Stimulated activated CD8-positive, alpha-beta memory T cell treated with anti-CD3 and anti-CD28 coated beads, Interleukin-4, amount 100 ng/mL, for 4 hours (primary cell): ENCODE measurements around the gene FRAS1.
"Not testable (repeated sequence)": the region's sequence is repeated elsewhere in the genome, so short reads cannot be mapped to it uniquely, and the experiment has no call there.

Source experiments
- DNase-seq, 2 donors: peaks; one replicate each; pipeline ENCODE4 v3.0.0-alpha.2; 2020; ENCODE audit warnings: low read depth in 2 of 2, low spot score in 1 of 2

FRAS1 gene

DNA sequence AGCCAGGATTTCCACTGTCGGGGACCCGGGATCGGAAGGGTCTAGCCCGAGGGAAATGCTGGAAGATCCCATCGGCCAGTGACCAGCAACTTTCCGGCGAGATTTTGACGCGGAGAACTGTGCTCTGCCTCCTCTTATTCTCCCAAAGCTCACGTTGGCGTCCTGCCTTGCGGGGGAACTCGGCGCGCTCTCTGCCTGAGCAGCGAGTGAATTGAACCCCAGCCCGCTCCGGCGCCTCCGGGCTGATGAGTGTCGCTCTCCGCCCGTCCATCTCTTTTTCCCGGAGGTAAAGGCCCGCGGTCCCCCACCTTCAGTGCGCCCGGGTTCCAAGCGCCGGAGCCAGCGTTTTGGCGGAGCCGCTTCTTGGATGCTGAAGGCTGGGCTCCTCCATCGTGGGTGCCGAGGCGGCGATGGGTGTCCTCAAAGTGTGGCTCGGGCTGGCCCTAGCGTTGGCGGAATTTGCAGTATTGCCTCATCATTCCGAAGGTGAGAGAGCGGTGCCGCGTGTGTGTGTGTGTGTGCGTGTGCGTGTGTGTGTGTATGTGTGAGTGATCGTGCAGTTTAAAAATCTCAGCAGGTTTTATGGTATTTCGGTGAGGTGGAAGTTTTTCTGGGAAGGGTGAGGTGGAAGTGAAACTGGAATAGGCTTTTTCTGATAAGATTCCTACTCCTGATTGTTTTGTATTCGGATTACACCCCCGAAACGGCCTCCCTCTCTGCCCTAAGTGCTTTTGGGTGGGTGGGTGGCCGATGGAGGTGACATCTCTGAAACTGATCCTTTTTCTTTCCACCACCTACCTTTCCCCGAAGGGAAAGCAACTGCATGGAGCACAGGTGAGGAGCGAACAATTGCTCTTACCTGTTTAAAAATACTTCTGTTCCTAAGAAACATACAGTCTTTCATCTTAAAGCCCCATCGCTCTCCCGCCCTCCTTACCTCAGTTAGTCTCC, 752 bp downstream of the FRAS1 start:
- no peak for DNase-seq

DNA sequence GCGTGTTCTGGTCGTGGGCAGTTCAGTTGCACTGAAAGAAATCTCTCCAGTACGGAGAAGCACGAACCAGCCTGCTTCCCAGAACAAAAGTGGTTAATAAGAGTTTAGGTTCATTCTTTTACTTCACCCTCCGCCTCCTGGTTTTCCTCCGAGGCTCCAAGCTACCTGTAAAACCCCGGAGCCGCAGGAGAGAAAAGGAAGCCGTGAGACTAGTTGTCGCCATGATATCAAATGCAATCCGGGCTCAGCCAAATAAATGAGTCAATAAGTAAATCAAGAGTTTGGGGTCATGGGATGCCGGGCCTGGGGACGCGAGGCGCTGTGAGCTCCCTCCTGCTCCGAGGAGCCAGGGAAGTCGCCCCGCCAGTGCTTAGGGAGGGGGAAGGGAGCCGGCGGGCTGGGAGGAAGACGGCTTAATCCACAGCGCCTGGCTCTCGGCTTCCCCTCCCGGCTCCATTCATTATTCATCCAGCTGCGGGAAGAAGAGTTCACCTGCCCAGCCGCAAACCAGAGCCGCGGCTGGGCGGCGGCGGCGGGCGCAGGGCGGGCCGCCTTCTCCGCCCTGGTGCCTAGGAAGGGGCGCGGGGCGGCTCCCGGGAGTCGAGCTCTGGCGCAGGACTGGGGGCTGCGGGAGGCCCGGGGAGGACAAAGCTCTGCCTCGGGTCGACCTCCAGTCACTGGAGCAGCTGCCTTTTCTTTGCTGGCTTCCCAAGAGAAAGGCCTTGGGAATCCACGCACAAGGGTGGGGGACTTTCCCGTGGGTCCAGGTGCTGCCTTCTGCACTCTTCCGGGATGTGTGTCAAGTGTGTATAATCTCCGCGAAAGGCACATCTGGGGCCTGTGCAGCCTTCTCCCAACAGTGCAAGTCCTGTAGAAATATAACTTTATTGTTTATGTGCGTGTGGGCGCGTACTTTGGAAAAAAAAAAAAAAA, 1.7 kb downstream of the FRAS1 start:
- DNase-seq = no peak

DNA sequence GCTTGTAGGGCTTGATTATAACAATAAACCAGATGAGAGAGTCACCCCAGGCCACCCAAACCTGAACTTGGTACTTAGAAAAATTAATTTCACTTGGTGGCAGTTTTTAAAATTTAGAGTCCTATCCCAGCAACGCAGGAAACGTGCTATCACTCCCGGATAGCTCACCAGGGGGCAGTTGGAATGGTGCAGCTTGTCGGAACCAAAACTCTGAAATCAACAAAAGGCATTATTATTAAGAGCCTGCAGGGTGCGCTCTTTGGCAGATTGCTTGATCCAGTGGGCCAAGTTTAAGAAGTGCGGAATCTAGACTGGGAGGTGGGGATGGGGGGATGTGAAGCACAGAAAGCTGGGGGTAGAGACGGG, 2.4 kb downstream of the FRAS1 start:
- no peak for DNase-seq

DNA sequence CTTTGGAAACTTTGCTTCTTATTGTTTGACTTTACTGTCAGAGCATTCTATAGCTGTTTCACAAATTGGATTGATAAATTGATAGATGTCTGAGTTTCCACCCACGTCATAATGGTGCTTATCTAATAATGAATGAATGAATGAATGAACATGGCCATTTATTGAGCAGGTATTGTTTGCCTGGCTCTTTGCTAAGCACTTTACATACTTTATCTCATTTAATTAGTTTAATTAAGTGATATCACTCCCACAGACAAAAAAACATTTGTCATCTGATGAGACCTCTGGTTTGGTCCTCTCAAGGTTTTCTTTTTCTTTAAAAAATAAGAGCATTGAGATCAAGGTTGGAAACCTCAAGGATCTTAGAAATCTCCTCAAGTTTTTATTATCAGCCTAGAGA, 2.8 kb downstream of the FRAS1 start:
- no peak for DNase-seq

DNA sequence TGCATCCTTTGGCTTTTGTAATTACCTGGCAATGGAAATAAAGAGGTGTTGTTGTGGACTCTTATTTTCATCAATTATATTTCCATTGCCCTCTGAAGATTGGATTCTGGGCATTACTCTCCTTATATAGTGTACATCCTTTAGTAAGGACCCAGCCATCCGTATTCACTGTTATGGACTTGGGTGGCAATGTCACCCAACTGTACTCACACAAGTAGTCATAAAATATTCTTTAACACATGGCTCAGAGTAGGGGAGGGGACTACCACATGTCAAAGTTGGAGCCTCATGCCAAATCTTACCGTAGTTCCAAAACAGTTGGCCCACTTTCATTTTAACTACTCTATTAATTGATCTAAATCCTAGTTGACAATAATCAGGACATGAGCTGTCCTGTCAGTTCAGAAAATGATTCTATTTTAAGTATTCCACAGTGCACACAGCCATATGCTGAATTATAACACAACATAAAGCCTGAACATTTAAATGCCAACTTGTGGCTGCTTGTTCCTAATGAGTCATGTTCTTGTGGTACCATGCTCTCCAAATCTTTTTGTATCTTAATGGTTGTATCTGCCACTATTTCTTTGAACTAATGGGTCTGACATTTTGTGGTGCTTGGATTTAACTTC, 4.9 kb downstream of the FRAS1 start:
- DNase-seq = no peak

DNA sequence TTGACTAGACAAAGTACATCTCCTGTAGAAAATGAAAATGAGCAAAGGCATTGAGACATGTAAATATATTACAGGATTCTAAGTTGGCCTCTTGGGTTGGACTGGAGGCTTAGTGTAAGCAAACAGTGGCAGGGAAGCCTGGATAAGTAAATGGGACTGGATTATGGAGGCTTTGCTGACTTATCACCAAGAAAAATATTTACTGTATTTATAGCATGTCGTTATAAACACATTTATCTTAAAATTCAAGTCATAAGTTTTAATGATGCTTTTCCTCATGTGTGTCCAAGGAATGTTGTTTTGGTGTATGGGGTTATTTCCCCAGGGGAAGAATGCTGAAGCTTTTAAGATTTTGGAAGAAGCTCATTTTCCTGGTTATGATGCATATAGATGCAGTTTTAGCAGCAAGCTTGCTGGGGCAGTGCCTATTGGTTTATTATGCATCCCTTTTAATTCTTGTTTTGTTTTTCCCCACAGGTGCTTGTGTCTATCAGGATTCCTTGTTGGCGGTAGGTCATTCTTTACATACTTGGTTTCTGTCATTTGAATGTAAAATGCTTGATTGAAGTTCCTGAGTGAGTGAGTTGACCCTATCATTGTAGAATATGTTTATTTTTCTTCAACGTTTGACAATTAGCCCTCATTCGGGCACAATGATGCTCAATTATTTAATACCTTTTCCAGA, 8.5 kb downstream of the FRAS1 start:
- no peak for DNase-seq

DNA sequence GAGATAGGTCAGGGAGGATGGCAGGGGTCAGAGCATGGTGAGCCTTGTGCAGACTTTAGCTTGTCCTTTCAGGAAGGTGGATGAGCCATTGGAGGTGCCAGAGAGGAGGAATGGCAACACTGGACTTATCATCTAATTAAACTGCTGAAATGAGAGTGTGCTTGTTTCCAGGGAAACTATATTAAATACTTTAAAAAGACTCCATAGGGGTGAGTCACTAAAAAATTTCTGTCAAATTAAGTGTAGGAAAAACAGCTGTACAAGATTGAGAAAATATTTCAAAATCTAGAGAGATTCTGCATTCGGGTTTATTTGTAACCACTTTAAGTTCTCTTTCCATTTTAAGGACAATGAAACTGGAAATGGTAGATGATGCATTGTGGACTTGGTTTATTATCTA, 11.4 kb downstream of the FRAS1 start:
- DNase-seq = no peak

DNA sequence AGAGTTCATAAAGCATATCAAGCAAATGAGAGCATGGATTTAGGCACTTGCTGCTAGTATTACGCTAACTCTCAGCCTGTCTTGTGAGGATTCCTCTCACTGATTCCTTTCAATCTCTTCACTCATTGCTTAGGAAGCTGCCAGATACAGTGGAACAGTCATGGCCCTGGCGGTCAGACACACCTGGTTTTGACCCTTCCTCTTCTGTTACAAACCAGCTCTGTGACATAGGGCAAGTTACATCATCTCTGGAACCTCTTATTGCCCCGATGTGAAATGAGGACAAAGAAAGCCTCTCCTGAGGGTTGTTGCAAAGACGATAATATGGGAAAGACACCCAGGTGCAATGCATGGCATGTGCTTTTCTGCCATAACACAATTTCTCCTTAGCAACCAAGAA, 12.2 kb downstream of the FRAS1 start:
- DNase-seq = no peak

DNA sequence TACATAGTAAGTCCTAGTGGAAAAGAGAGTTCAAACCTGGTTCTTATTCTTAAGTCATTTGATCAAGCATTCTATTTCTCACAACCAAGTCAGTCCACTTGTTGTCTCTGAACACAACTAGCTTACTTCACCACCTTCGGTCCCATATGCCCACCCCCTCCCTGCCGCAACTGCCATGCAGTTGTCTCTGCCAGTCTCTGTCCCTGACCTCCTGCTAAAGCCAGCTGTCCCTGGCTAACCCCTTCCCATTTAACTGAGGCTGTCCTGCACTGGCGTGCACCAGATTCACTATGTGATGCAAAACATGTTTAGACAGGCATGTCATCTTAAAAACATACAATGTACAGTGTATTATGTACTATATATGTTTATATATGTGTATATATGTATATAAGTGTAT, 12.7 kb downstream of the FRAS1 start:
- DNase-seq = no peak

DNA sequence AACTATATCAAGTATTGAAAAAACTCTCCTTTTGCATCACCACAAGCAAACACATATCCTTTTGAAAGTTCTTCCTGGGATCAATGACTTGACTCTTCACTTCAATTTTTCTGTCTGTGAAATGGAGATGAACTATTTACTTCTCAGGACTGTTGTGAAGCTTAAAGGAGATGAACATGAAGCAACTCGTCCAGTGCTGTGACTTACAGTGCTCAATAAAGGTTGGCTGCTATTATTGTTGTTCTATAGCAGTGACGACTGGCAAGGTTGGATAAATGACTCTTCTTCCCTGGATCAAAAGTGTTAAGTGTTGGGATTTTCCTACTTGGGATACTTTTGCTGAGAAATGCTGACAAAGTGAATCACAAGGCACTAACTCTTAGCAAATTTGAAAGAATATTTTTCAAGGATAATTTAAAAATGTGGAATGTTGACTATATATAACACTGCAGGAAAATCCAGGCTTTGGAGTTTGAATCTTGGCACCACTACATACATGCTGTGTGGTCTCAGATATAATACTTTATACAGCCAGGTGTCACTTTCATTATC, 13.7 kb downstream of the FRAS1 start:
- DNase-seq = no peak

DNA sequence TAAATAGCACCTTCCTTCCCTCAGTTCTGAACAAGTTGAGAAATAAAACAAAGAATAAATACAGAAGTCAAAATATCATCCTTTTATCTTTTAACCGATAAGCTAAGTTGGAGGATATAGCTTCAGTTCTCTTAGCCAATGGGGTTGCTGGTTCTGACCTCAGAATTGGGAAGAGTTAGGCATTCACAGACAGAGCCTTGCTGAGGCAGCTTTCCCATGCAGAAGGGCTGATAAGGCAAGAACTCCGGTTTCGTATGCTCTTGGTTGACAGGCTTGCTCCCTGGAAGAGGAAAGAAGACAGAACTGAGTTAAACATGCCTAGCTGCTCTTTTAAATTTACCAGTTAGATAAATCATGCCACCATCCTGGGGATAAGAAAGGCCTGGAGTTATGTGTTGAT, 17.6 kb downstream of the FRAS1 start:
- no peak for DNase-seq

DNA sequence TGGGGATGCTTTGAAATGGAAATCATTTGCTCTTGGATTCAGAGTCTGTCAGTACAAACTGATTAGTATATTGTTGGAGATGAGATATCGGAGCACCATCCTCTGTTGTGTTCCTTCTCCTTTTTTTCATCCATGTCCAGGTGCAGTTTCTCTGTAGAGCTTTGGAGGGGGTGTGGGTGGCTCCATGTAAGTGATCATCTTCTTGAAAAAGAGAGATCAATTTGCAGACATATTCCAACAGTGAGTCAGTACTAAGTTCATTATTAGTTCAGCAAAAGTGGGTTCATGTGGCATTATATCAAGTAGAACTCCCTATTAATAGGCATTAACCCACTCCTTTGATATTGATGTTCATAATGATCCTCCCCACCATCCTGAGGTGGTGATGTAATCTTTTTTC, 18.9 kb downstream of the FRAS1 start:
- no peak for DNase-seq

DNA sequence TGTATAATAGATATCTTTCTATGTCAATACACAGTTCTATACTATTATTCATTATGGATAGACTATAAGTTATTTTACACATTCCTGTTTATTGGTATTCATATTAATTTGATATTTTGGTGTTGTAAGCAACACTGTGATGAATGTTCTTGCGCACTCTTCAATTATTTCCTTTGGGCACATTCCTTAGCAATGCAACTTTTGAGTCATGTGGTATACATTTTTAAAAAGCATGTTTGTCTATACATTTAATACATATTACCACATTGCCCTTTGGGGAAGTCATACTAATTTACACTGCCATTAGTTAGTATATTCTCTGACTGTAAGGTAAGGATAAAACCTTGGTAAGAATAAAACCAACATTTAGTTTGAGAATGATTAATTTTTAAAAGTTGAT, 21.0 kb downstream of the FRAS1 start:
- no peak for DNase-seq

DNA sequence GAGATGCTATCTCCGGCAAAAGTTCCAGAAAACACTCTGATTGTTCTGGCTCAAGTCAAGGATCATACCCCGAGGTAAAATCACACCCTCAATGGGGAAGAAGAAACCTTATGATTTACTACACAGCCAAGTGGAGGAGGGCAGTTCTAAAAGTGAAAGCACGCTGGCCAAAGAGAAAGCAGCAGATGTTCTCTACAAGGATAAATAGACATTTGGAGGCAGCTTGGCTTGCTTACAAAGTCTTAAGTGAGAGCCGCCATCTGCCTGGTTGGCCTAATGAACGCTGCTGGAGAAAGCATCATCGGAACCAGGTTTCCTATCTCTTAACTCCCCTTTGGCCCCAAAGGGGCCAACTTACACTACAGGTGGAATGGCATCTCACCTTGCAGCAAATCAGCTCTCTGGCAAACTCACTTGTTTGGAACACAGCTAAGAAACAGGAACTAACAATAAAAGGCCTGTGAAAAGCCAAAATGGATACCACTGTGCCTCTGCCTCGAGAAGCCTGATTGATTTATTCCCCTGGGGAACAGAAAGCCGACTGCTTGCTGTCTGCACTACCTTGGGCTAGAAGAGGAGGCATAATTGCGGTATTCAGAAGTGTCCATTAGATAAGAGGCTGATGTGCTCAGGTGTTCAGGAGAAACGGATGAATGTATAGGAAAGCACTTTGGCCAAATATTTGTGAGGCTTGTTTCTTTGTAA, 22.8 kb downstream of the FRAS1 start:
- DNase-seq = no peak

DNA sequence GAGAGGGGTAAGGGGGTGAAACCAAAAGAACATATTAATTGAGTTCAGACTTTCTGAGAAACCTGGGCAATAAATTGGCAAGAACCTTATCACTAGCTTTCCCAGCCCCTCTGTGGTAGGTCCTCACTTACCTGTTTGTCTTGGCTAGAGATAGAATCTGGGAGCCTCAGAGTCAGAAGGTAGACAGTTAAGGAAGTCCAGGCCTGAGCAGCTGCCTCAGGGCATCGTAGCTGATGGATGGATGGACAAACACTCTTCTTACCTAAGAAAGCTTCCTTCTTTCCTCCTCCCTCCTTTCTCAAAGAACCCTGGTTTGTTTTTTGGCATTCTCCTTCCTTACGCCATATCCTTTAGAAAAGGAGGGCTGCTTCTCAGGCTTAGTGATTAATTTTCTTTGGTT, 24.4 kb downstream of the FRAS1 start:
- no peak for DNase-seq

DNA sequence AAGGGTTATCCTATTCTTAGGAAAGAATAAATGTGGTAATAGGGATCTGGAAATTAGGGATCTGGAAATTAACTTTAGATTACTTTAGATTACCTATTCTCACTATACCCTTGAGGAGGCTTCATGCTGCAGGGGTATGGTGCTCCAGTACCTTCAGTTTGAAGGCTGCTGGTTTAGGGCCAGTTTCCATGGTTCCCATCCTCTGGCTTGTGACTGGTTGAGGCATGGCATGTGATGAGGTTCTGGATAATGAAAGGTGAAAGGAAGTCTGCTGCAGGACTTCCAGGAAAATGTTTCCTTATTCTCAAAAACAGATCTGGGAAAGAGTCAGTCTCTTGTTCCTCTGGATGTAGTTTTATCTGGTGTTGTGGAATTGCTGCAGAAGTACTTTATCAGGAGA, 25.9 kb downstream of the FRAS1 start:
- DNase-seq = no peak

DNA sequence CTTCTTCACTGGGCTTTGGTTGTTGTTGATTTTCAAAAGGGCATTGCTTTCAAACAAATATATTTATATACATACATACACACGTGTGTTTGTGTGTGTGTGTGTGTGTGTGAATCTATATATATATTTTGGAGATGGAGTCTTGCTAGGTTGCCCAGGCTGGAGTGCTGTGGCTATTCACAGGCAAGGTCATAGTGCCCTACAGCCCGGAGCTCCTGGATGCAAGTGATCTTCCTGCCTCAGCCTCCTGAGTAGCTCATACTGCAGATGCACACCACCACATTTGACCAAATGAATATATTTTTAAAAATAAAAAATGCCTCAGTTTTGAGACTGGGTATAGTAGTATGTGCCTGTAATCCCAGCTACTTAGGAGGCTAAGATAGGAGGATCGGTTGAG, 34.4 kb downstream of the FRAS1 start:
- no peak for DNase-seq

DNA sequence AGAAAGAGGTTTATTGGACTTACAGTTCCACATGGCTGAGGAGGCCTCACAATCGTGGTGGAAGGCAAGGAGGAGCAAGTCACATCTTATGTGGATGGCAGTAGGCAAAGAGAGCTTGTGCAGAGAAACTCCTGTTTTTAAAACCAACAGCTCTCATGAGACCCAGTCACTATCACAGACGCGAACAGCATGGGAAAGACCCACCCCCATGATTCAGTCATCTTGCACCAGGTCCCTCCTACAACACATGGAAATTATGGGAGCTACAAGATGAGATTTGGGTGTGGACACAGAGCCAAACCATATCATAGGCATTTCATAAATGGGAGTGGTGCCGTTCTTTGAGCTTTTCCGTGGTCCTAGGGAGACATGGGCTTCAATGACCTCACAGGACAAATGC, 35.2 kb downstream of the FRAS1 start:
- DNase-seq = not testable (repeated sequence)

DNA sequence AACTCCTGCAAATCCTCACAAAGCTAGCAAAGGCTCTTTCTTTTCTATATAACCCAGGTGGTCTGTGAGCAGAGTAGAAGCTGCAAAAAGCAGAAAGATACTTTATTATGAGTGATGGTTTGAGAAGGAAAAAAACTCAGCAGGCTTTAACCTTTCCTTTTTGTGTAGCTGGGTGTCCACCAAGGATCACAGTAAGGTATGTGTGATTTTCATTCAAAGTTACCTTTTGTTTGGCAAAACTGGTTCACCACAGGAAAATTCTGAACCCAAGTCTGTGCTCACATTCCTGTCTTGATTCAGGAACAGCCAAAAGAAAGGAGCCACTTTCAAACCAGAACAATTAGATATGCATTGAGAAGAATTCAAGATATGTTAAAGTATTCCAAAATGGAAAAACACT, 35.7 kb downstream of the FRAS1 start:
- no peak for DNase-seq

DNA sequence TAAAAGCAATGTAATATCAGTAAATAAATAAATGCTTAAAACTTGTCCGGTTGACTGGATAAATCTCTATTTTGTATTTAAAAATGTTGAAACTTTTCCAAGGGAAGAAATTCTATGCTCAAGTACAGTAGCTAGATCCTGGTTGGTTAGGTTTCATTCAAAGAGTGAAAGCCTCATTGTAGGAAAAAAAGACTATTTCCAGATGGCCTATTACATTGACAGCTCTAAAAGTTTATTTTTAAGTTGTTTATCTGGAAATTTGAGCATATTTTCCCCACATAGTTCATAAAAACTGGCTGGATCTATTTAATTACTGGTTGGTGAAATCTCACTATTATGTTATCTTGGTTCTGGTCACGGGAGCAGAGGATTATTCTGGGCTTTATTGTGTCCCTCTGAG, 38.0 kb downstream of the FRAS1 start:
- DNase-seq = no peak
